AG04450 (cell line): ENCODE measurements around the gene LRMDA. TPM values are rescaled to one million over a fixed set of nuclear protein-coding genes. Genes with fewer than 3 reads are reported as not detected.

Experiments
- CTCF ChIA-PET: fragments of 300-600, 350-600 bp; formaldehyde crosslinking; extraction: SDS; loops from one replicate; lab custom pipeline; 2022; ENCODE audit warnings: antibody characterized with exemption, inconsistent platforms; lab: Charles Lee
- POLR2A ChIA-PET: fragments of 350-600 bp; formaldehyde crosslinking; extraction: SDS; loops from one replicate; lab custom pipeline; 2021; ENCODE audit warnings: antibody characterized with exemption, inconsistent platforms; lab: Yijun Ruan, JAX
- DNase-seq: peaks from one replicate; pipeline ENCODE4 v3.0.0-alpha.2; 2011; ENCODE audit warnings: low read depth, low spot score
- H3K27ac ChIP-seq: one replicate; pipeline ENCODE4 v1.5.1; 2012; ENCODE audit warnings: low read depth, low read length, control low read depth
- H3K27me3 ChIP-seq: one replicate; pipeline ENCODE4 v1.6.0; 2012; ENCODE audit warnings: low read length; ENCODE audit not compliant: control insufficient read depth, insufficient read depth
- H3K4me3 ChIP-seq: 2 replicates; pipeline ENCODE4 v1.5.1; 2011; ENCODE audit warnings: mild to moderate bottlenecking, low read depth, low read length, control low read depth
- H3K9me3 ChIP-seq: 2 replicates; pipeline ENCODE4 v1.5.1; 2012; ENCODE audit warnings: low read length; ENCODE audit not compliant: control insufficient read depth, insufficient read depth
- CTCF ChIP-seq: IDR thresholded peaks from 2 replicates; pipeline ENCODE4 v1.5.1; 2011; ENCODE audit warnings: low read depth, low read length, control low read depth, inconsistent platforms
- polyA minus RNA-seq: library from RNA; depleted of rRNA, polyadenylated mRNA; stranded (reverse); fragments of >200 nt; gene quantifications from 2 replicates; pipeline ENCODE4 v1.2.3, GENCODE V29; 2011; rRNA and poly(A)+ RNA removed
- polyA plus RNA-seq: library from polyadenylated mRNA; depleted of rRNA; stranded (reverse); fragments of >200 nt; gene quantifications from 2 replicates; pipeline ENCODE4 v1.2.3, GENCODE V29; 2011; rRNA removed

Gene LRMDA
- polyA plus RNA-seq (0.05 and 0.12 TPM in 2 replicates), polyA minus RNA-seq (not detected in 2 replicates)

GRCh38 chr10:75431180-75432111 lies at the start of gene LRMDA:
Gene LRMDA, plus strand, starts transcription at chr10:75431624.
- H3K27ac ChIP-seq, result no peak within 1 kb of the TSS
- peak within 1 kb of the TSS; percentile 47 for H3K4me3 ChIP-seq
- ChIA-PET POLR2A (no interaction called here), CTCF (interaction anchor here (1.2 kb wide), 1 partner anchor 1554 kb away, joined by 3 read pairs; no protein-coding TSS in a partner anchor)
- no peak for DNase-seq
- peaks cover 4% of the 10 kb centered on the region; the same call in 1 of the 2 replicates for H3K9me3 ChIP-seq
- H3K27me3 ChIP-seq, result peaks cover 23% of the 10 kb centered on the region
- no peak for TF ChIP-seq CTCF

- no peak overlapping the region for H3K4me3 ChIP-seq
- H3K9me3 ChIP-seq, result peaks cover 3% of the 10 kb centered on the region
- H3K27ac ChIP-seq, result no peak overlapping the region
- peaks cover 2% of the 10 kb centered on the region for H3K27me3 ChIP-seq
- no peak for DNase-seq
- ChIA-PET CTCF (interaction anchor here (2.2 kb wide), 1 partner anchor 10 kb away, joined by 12 read pairs; no protein-coding TSS in a partner anchor), POLR2A (no interaction called here)
- TF ChIP-seq CTCF, result no peak
Observed at GRCh38 chr10:75386128-75386527, 45.3 kb upstream of the LRMDA start.

GRCh38 chr10:75388082-75388481 lies 43.3 kb upstream of the LRMDA start:
- H3K27ac ChIP-seq, result no peak overlapping the region
- POLR2A ChIA-PET, result no interaction called here
- peaks cover 3% of the 10 kb centered on the region for H3K9me3 ChIP-seq
- CTCF ChIA-PET, result no interaction called here
- H3K27me3 ChIP-seq, result peaks cover 2% of the 10 kb centered on the region
- H3K4me3 ChIP-seq, result no peak overlapping the region
- no peak for TF ChIP-seq CTCF
- DNase-seq, result no peak

- no peak overlapping the region for H3K4me3 ChIP-seq
- H3K27ac ChIP-seq, result no peak overlapping the region
- TF ChIP-seq CTCF, result no peak
- CTCF ChIA-PET, result no interaction called here
- DNase-seq, result no peak
- peaks cover 2% of the 10 kb centered on the region for H3K27me3 ChIP-seq
- peaks cover 3% of the 10 kb centered on the region for H3K9me3 ChIP-seq
- POLR2A ChIA-PET, result no interaction called here
Observed at GRCh38 chr10:75390178-75390577, 41.2 kb upstream of the LRMDA start.

GRCh38 chr10:75392271-75392670 lies 39.2 kb upstream of the LRMDA start:
- H3K9me3 ChIP-seq, result no peaks in the 10 kb centered on the region
- no peaks in the 10 kb centered on the region for H3K27me3 ChIP-seq
- ChIA-PET CTCF (interaction anchor here (0.5 kb wide), 1 partner anchor 532 kb away, joined by 3 read pairs; no protein-coding TSS in a partner anchor), POLR2A (no interaction called here)
- no peak for TF ChIP-seq CTCF
- no peak overlapping the region for H3K27ac ChIP-seq
- no peak for DNase-seq
- H3K4me3 ChIP-seq, result no peak overlapping the region
